Thoracic aorta endothelial cell (primary cell): Measurements from ENCODE around the gene CPLX3. TPM values are rescaled to one million over a fixed set of nuclear protein-coding genes. Genes with fewer than 3 reads are reported as not detected.
A peak's percentile ranks its signal among the peaks of the same experiment; 100 is the strongest.

ENCODE experiments used
- small RNA-seq: library from RNA; depleted of rRNA; stranded (forward); fragments of <200 nt; gene quantifications from one replicate; pipeline ENCODE3, GENCODE V24; 2012
- total RNA-seq: library from RNA; depleted of rRNA; stranded (reverse); fragments of >200 nt; gene quantifications from 2 replicates; pipeline ENCODE4 v1.2.3, GENCODE V29; 2012

CPLX3 gene
- total RNA-seq: not detected in 2 replicates

GRCh38 chr15:74826364-74826819 is at the start of gene CPLX3:
TSS of gene CPLX3 (plus strand) at chr15:74826627. CDS start at chr15:74826704, 77 bp downstream.

GRCh38 chr15:74781431-74782258 is 44.8 kb upstream of the CPLX3 start, which contains the start of gene CSK:
TSS of gene CSK (plus strand) at chr15:74782080. CDS start at chr15:74798298, 16,218 bp downstream.

GRCh38 chr15:74812533-74812932 is 13.9 kb upstream of the CPLX3 start, which contains the start of gene LMAN1L:
TSS of gene LMAN1L (plus strand) at chr15:74812835. CDS start at chr15:74812855, 20 bp downstream.

GRCh38 chr15:74842581-74843444 is 16.4 kb downstream of the CPLX3 start, which contains the start of gene ULK3:
TSS of gene ULK3 (minus strand) at chr15:74843156. CDS start at chr15:74843105, 51 bp downstream.

GRCh38 chr15:74873036-74873755 is 46.8 kb downstream of the CPLX3 start, which contains the start of gene SCAMP2:
TSS of gene SCAMP2 (minus strand) at chr15:74873365. CDS start at chr15:74873255, 110 bp downstream.

Small RNAs within 50 kb of the gene (small RNA-seq; reads per million reads assigned to genes)
- not detected for gene CPLX3
- not detected for gene MIR4513
- 0.84 reads per million, percentile 12 among the genes with 10 or more reads in this experiment for gene MIR6882

Other genes starting within 250 kb of the CPLX3 start
- gene CLK3, start 210.8 kb upstream of the CPLX3 start, total RNA-seq: 41.5 and 67.8 TPM in 2 replicates
- gene EDC3, start 130.6 kb upstream of the CPLX3 start, total RNA-seq: 18.3 and 20.1 TPM in 2 replicates
- 0.93 and 4.5 TPM in 2 replicates for gene CYP1A1, start 101.1 kb upstream of the CPLX3 start, total RNA-seq
- gene CYP1A2, start 77.8 kb upstream of the CPLX3 start, total RNA-seq: not detected in 2 replicates
- 37.5 and 47.6 TPM in 2 replicates for gene CSK, start 44.5 kb upstream of the CPLX3 start, total RNA-seq
- gene LMAN1L, start 13.8 kb upstream of the CPLX3 start, total RNA-seq: under 0.01 and 0.07 TPM in 2 replicates
- gene ULK3, start 16.5 kb downstream of the CPLX3 start, total RNA-seq: 23.4 and 23.8 TPM in 2 replicates
- 32.3 and 36.0 TPM in 2 replicates for gene SCAMP2, start 46.7 kb downstream of the CPLX3 start, total RNA-seq
- 55.3 and 71.4 TPM in 2 replicates for gene MPI, start 63.4 kb downstream of the CPLX3 start, total RNA-seq
- gene FAM219B, start 80.2 kb downstream of the CPLX3 start, total RNA-seq: 36.8 and 37.6 TPM in 2 replicates
- gene COX5A, start 111.4 kb downstream of the CPLX3 start, total RNA-seq: 83.5 and 88.3 TPM in 2 replicates
- 16.2 and 20.9 TPM in 2 replicates for gene RPP25, start 130.1 kb downstream of the CPLX3 start, total RNA-seq
- 8.2 and 16.9 TPM in 2 replicates for gene SCAMP5, start 168.9 kb downstream of the CPLX3 start, total RNA-seq
- 9.8 and 11.2 TPM in 2 replicates for gene PPCDC, start 197.0 kb downstream of the CPLX3 start, total RNA-seq